Caco-2 (cell line): ENCODE results near the gene MORC3. TPM values are rescaled to one million over a fixed set of nuclear protein-coding genes. Genes with fewer than 3 reads are reported as not detected.
"Not testable (repeated sequence)": the region's sequence is repeated elsewhere in the genome, so short reads cannot be mapped to it uniquely, and the experiment has no call there.

Source experiments
- BruUV-seq: library from RNA; stranded (reverse); fragments of 400-500 nt; replicated peaks from 2 replicates; lab custom pipeline; 2021; lab: Mats Ljungman, UMichigan
- CTCF ChIA-PET: fragments of 300-600 bp; sonication (Branson Sonifier 250); formaldehyde crosslinking; loops from one replicate; lab custom pipeline; 2022; ENCODE audit warnings: antibody characterized with exemption; lab: Charles Lee
- POLR2A ChIA-PET: fragments of 300-600 bp; sonication (Branson Sonifier 250); formaldehyde crosslinking; loops from one replicate; lab custom pipeline; 2022; ENCODE audit warnings: antibody characterized with exemption; lab: Charles Lee
- DNase-seq, 2 experiments: peaks; one replicate each; pipeline versions ENCODE4 v3.0.0 to v3.0.0-alpha.2; 2020 to 2022
- H3K27me3 ChIP-seq: replicated peaks from 2 replicates; pipeline ENCODE4 v1.6.0; 2011; ENCODE audit warnings: low read length; ENCODE audit not compliant: control insufficient read depth, insufficient read depth
- H3K36me3 ChIP-seq: 2 replicates; pipeline ENCODE4 v1.5.1; 2011; ENCODE audit warnings: low read length; ENCODE audit not compliant: control insufficient read depth, insufficient read depth
- H3K4me1 ChIP-seq: fragments of 250-450 bp; sonication (Bioruptor Pico); 2 replicates; pipeline ENCODE4 v1.5.1; 2020; ENCODE audit warnings: mild to moderate bottlenecking
- H3K4me3 ChIP-seq: 2 replicates; pipeline ENCODE4 v1.5.1; 2011; ENCODE audit warnings: low read depth, mild to moderate bottlenecking, control low read depth, low read length
- H3K9me3 ChIP-seq: fragments of 250-450 bp; sonication (Bioruptor Pico); 2 replicates; pipeline ENCODE4 v1.5.1; 2020; ENCODE audit warnings: mild to moderate bottlenecking, moderate library complexity
- H3K27ac Mint-ChIP-seq: one replicate; pipeline ENCODE4 v1.8.0; 2022; ENCODE audit warnings: mixed read lengths; ENCODE audit not compliant: unreplicated experiment
- H3K27me3 Mint-ChIP-seq: one replicate; pipeline ENCODE4 v1.8.0; 2022; ENCODE audit warnings: mixed read lengths; ENCODE audit not compliant: insufficient read depth, unreplicated experiment
- H3K36me3 Mint-ChIP-seq: one replicate; pipeline ENCODE4 v1.8.0; 2022; ENCODE audit warnings: mild to moderate bottlenecking, mixed read lengths; ENCODE audit not compliant: insufficient read depth, unreplicated experiment
- H3K4me1 Mint-ChIP-seq: one replicate; pipeline ENCODE4 v1.8.0; 2022; ENCODE audit warnings: low read depth, mixed read lengths; ENCODE audit not compliant: unreplicated experiment
- H3K4me3 Mint-ChIP-seq: one replicate; pipeline ENCODE4 v1.8.0; 2022; ENCODE audit warnings: mild to moderate bottlenecking, moderate library complexity, mixed read lengths; ENCODE audit not compliant: unreplicated experiment
- H3K9me3 Mint-ChIP-seq: one replicate; pipeline ENCODE4 v1.8.0; 2022; ENCODE audit warnings: mixed read lengths; ENCODE audit not compliant: unreplicated experiment
- CTCF ChIP-seq, 2 experiments: fragments of 200-600 bp in 1 of 2; IDR thresholded peaks; 1 replicate in 1 of 2; 2 replicates in 1 of 2; pipeline versions ENCODE4 v1.5.1 to v1.8.0; 2011 to 2022; ENCODE audit warnings: antibody characterized with exemption in 1 of 2, control low read depth in 1 of 2, inconsistent platforms in 1 of 2, low read depth in 1 of 2, low read length in 1 of 2, mild to moderate bottlenecking in 1 of 2, moderate library complexity in 1 of 2; ENCODE audit not compliant: insufficient read depth in 1 of 2, severe bottlenecking in 1 of 2, unreplicated experiment in 1 of 2
- intact Hi-C: fragments of 100-400 bp; cut with micrococcal nuclease; formaldehyde crosslinking; loops from one replicate; pipeline ENCODE4 v1.10.0; 2022; ENCODE audit not compliant: unreplicated experiment
- total RNA-seq: library from RNA; stranded (reverse); gene quantifications from 2 replicates; pipeline ENCODE4 v1.2.3, GENCODE V29; 2022

MORC3 gene
- total RNA-seq, 1 experiment from 2014 or later: 23.3 TPM

GRCh38 chr21:36282568-36283230, 37.3 kb upstream of the MORC3 start:
- TF ChIP-seq CTCF (IDR thresholded peaks at IDR 0.05; ENCODE audit: insufficient read depth in 1 of 2, low read depth in 1 of 2, low read length in 1 of 2, severe bottlenecking in 1 of 2, unreplicated experiment in 1 of 2): no peak
- DNase-seq: no peak
- Mint-ChIP-seq H3K9me3 (no peaks in the 10 kb centered on the region), H3K27me3 (no peaks in the 10 kb centered on the region), H3K4me1 (peaks cover 4% of the 10 kb centered on the region), H3K27ac (no peak overlapping the region), H3K4me3 (no peak overlapping the region), H3K36me3 (peaks cover 6% of the 10 kb centered on the region)
- BruUV-seq: no TSS peak
- POLR2A ChIA-PET: no interaction called here
- intact Hi-C loops: no loop called here
- Histone ChIP-seq H3K27me3 (no peaks in the 10 kb centered on the region), H3K4me1 (no peaks in the 10 kb centered on the region), H3K4me3 (no peak overlapping the region), H3K9me3 (no peaks in the 10 kb centered on the region), H3K36me3 (0 out of 2 replicates have a peak, but pooled peaks cover 1% of the 10 kb centered on the region)
- CTCF ChIA-PET: no interaction called here

GRCh38 chr21:36283231-36283622, 36.8 kb upstream of the MORC3 start:
- H3K4me1 Mint-ChIP-seq, H3K27ac Mint-ChIP-seq, H3K4me3 ChIP-seq, H3K4me3 Mint-ChIP-seq, DNase-seq, H3K36me3 Mint-ChIP-seq, CTCF ChIA-PET, H3K27me3 ChIP-seq, H3K36me3 ChIP-seq, H3K4me1 ChIP-seq, BruUV-seq, intact Hi-C loops, H3K27me3 Mint-ChIP-seq, H3K9me3 ChIP-seq, H3K9me3 Mint-ChIP-seq: not testable (repeated sequence)
- POLR2A ChIA-PET: interaction anchor here (1.1 kb wide), 1 partner anchor 36 kb away, joined by 3 read pairs; no protein-coding TSS in a partner anchor

- POLR2A ChIA-PET: no interaction called here
- H3K27me3 ChIP-seq: no peaks in the 10 kb centered on the region
Measured at GRCh38 chr21:36288651-36289243, 31.2 kb upstream of the MORC3 start.

More at GRCh38 chr21:36288651-36289243, 31.2 kb upstream of the MORC3 start:
- intact Hi-C loops: loop anchor here (5.0 kb wide), 1 partner anchor 44 kb away; no protein-coding TSS in a partner anchor
- H3K27ac Mint-ChIP-seq: no peak overlapping the region
- no peaks in the 10 kb centered on the region for H3K9me3 Mint-ChIP-seq
- no peaks in the 10 kb centered on the region for H3K27me3 Mint-ChIP-seq
- CTCF ChIA-PET: no interaction called here
- no peak for DNase-seq
- H3K4me1 Mint-ChIP-seq: peaks cover 15% of the 10 kb centered on the region
- Histone ChIP-seq H3K4me3 (no peak overlapping the region), H3K9me3 (no peaks in the 10 kb centered on the region), H3K36me3 (peaks cover 1% of the 10 kb centered on the region; the same call in 1 of the 2 replicates), H3K4me1 (no peaks in the 10 kb centered on the region; the same call in 1 of the 2 replicates)
- no TSS peak for BruUV-seq
- H3K4me3 Mint-ChIP-seq: no peak overlapping the region
- peaks cover 6% of the 10 kb centered on the region for H3K36me3 Mint-ChIP-seq
- no peak for TF ChIP-seq CTCF (IDR thresholded peaks at IDR 0.05; ENCODE audit: insufficient read depth in 1 of 2, low read depth in 1 of 2, low read length in 1 of 2, severe bottlenecking in 1 of 2, unreplicated experiment in 1 of 2)
